WTC11 (cell line): ENCODE data around the gene CSNK2B. TPM values are rescaled to one million over a fixed set of nuclear protein-coding genes. Genes with fewer than 3 reads are reported as not detected.

Experiments used
- ATF1 ChIP-seq: sonication (generic); formaldehyde crosslinking; IDR thresholded peaks from 2 replicates; pipeline ENCODE4 v1.8.1; 2023; ENCODE audit warnings: mild to moderate bottlenecking, moderate library complexity, missing genetic modification reagents
- CTCF ChIP-seq: fragments of 200-600 bp; IDR thresholded peaks from 2 replicates; pipeline ENCODE4 v1.8.0; 2022; ENCODE audit warnings: antibody characterized with exemption
- E2F5 ChIP-seq: sonication (generic); formaldehyde crosslinking; IDR thresholded peaks from 2 replicates; pipeline ENCODE4 v1.8.1; 2022; ENCODE audit warnings: mild to moderate bottlenecking, moderate library complexity, missing genetic modification reagents
- FOXJ3 ChIP-seq: sonication (generic); formaldehyde crosslinking; IDR thresholded peaks from 2 replicates; pipeline ENCODE4 v1.9.0; 2021; ENCODE audit warnings: missing genetic modification reagents, mild to moderate bottlenecking, borderline replicate concordance
- FOXP4 ChIP-seq: sonication (generic); formaldehyde crosslinking; IDR thresholded peaks from 2 replicates; pipeline ENCODE4 v1.8.0; 2022; ENCODE audit warnings: mild to moderate bottlenecking, missing genetic modification reagents
- GABPB1 ChIP-seq: sonication (generic); formaldehyde crosslinking; IDR thresholded peaks from 2 replicates; pipeline ENCODE4 v1.8.1; 2023; ENCODE audit warnings: mild to moderate bottlenecking, missing genetic modification reagents
- GTF2I ChIP-seq: fragments of 250-450 bp; sonication (Bioruptor Pico); conservative IDR thresholded peaks from 2 replicates; pipeline ENCODE4 v1.4.0; 2021; ENCODE audit warnings: mild to moderate bottlenecking
- IRF1 ChIP-seq: sonication (generic); formaldehyde crosslinking; IDR thresholded peaks from 2 replicates; pipeline ENCODE4 v1.8.0; 2023; ENCODE audit warnings: missing genetic modification reagents
- MLX ChIP-seq: sonication (generic); formaldehyde crosslinking; IDR thresholded peaks from 2 replicates; pipeline ENCODE4 v1.8.1; 2023; ENCODE audit warnings: mild to moderate bottlenecking, missing genetic modification reagents, moderate library complexity
- NR1H2 ChIP-seq: sonication (generic); formaldehyde crosslinking; IDR thresholded peaks from 2 replicates; pipeline ENCODE4 v1.9.0; 2021; ENCODE audit warnings: mild to moderate bottlenecking, moderate library complexity, missing genetic modification reagents
- NR3C1 ChIP-seq: sonication (generic); formaldehyde crosslinking; conservative IDR thresholded peaks from 2 replicates; pipeline ENCODE4 v1.8.1; 2023; ENCODE audit warnings: low read depth, mild to moderate bottlenecking, missing genetic modification reagents
- PRRX2 ChIP-seq: fragments of 250-450 bp; sonication (Bioruptor Pico); IDR thresholded peaks from 2 replicates; pipeline ENCODE4 v1.8.0; 2021; ENCODE audit warnings: mild to moderate bottlenecking
- RELA ChIP-seq: sonication (generic); formaldehyde crosslinking; IDR thresholded peaks from 2 replicates; pipeline ENCODE4 v1.8.1; 2022; ENCODE audit warnings: missing genetic modification reagents, mild to moderate bottlenecking, borderline replicate concordance
- SMAD3 ChIP-seq: sonication (generic); formaldehyde crosslinking; IDR thresholded peaks from 2 replicates; pipeline ENCODE4 v1.8.0; 2022; ENCODE audit warnings: missing genetic modification reagents, mild to moderate bottlenecking, borderline replicate concordance
- SOX15 ChIP-seq: fragments of 250-450 bp; sonication (Bioruptor Pico); IDR thresholded peaks from 2 replicates; pipeline ENCODE4 v1.9.0; 2021; ENCODE audit warnings: mild to moderate bottlenecking
- TCF7 ChIP-seq: sonication (generic); formaldehyde crosslinking; IDR thresholded peaks from 2 replicates; pipeline ENCODE4 v1.8.0; 2022; ENCODE audit warnings: mild to moderate bottlenecking, low read depth, missing genetic modification reagents, moderate library complexity
- TEAD1 ChIP-seq: sonication (generic); formaldehyde crosslinking; IDR thresholded peaks from 2 replicates; pipeline ENCODE4 v1.8.0; 2022; ENCODE audit warnings: mild to moderate bottlenecking, missing genetic modification reagents
- ZNF121 ChIP-seq: sonication (generic); formaldehyde crosslinking; IDR thresholded peaks from 2 replicates; pipeline ENCODE4 v1.8.0; 2023; ENCODE audit warnings: missing genetic modification reagents
- ZNF232 ChIP-seq: sonication (generic); formaldehyde crosslinking; IDR thresholded peaks from 2 replicates; pipeline ENCODE4 v1.8.0; 2022; ENCODE audit warnings: mild to moderate bottlenecking, missing genetic modification reagents
- ZNF263 ChIP-seq: sonication (generic); formaldehyde crosslinking; IDR thresholded peaks from 2 replicates; pipeline ENCODE4 v1.8.1; 2022; ENCODE audit warnings: low read depth, mild to moderate bottlenecking, moderate library complexity, missing genetic modification reagents
- ZNF423 ChIP-seq: fragments of 250-450 bp; sonication (Bioruptor Pico); IDR thresholded peaks from 2 replicates; pipeline ENCODE4 v2.1.2; 2022; ENCODE audit warnings: mild to moderate bottlenecking, moderate library complexity
- total RNA-seq: library from RNA; stranded (reverse); gene quantifications from 3 replicates; pipeline ENCODE4 v1.2.3, GENCODE V29; 2021
- TF ChIP-seq, protein P1 (sequence below): fragments of 250-450 bp; sonication (Bioruptor Pico); IDR thresholded peaks from 2 replicates; pipeline ENCODE4 v1.9.0; 2021; ENCODE audit warnings: mild to moderate bottlenecking
- TF ChIP-seq, protein P2 (sequence below): sonication (generic); formaldehyde crosslinking; IDR thresholded peaks from 2 replicates; pipeline ENCODE4 v1.8.1; 2023; ENCODE audit warnings: mild to moderate bottlenecking, missing genetic modification reagents
- TF ChIP-seq, protein P3 (sequence below): sonication (generic); formaldehyde crosslinking; IDR thresholded peaks from 2 replicates; pipeline ENCODE4 v1.8.1; 2023; ENCODE audit warnings: mild to moderate bottlenecking, missing genetic modification reagents, moderate library complexity
- TF ChIP-seq, protein P4 (sequence below): fragments of 250-450 bp; sonication (Bioruptor Pico); IDR thresholded peaks from 2 replicates; pipeline ENCODE4 v2.1.2; 2022; ENCODE audit warnings: mild to moderate bottlenecking, moderate library complexity

CSNK2B gene
- total RNA-seq, 1 experiment from 2014 or later: 183 TPM

GRCh38 chr6:31620586-31621319 is 45.1 kb upstream of the CSNK2B start, which contains the start of gene PRRC2A (continued):
- TF ChIP-seq, protein P1, sequence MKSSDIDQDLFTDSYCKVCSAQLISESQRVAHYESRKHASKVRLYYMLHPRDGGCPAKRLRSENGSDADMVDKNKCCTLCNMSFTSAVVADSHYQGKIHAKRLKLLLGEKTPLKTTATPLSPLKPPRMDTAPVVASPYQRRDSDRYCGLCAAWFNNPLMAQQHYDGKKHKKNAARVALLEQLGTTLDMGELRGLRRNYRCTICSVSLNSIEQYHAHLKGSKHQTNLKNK: no peak
- no peak for TF ChIP-seq ZNF423 (CRISPR knock-in tag)
- TF ChIP-seq, protein P2, sequence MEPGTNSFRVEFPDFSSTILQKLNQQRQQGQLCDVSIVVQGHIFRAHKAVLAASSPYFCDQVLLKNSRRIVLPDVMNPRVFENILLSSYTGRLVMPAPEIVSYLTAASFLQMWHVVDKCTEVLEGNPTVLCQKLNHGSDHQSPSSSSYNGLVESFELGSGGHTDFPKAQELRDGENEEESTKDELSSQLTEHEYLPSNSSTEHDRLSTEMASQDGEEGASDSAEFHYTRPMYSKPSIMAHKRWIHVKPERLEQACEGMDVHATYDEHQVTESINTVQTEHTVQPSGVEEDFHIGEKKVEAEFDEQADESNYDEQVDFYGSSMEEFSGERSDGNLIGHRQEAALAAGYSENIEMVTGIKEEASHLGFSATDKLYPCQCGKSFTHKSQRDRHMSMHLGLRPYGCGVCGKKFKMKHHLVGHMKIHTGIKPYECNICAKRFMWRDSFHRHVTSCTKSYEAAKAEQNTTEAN (CRISPR knock-in tag): peak; percentile 77; the same call in 1 of the 2 replicates
- 0 out of 2 replicates have a peak, but pooled peaks have one; percentile 49 for TF ChIP-seq TEAD1
- TF ChIP-seq, protein P3, sequence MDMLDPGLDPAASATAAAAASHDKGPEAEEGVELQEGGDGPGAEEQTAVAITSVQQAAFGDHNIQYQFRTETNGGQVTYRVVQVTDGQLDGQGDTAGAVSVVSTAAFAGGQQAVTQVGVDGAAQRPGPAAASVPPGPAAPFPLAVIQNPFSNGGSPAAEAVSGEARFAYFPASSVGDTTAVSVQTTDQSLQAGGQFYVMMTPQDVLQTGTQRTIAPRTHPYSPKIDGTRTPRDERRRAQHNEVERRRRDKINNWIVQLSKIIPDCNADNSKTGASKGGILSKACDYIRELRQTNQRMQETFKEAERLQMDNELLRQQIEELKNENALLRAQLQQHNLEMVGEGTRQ (CRISPR knock-in tag): no peak
- no peak for TF ChIP-seq NR3C1 (CRISPR knock-in tag)
- TF ChIP-seq ZNF263 (CRISPR knock-in tag): no peak
- TF ChIP-seq MLX (CRISPR knock-in tag): no peak
- TF ChIP-seq GABPB1 (CRISPR knock-in tag): no peak; the same call in 1 of the 2 replicates
- no peak for TF ChIP-seq ATF1 (CRISPR knock-in tag)
- TF ChIP-seq NR1H2 (CRISPR knock-in tag): no peak
- TF ChIP-seq, protein P4, sequence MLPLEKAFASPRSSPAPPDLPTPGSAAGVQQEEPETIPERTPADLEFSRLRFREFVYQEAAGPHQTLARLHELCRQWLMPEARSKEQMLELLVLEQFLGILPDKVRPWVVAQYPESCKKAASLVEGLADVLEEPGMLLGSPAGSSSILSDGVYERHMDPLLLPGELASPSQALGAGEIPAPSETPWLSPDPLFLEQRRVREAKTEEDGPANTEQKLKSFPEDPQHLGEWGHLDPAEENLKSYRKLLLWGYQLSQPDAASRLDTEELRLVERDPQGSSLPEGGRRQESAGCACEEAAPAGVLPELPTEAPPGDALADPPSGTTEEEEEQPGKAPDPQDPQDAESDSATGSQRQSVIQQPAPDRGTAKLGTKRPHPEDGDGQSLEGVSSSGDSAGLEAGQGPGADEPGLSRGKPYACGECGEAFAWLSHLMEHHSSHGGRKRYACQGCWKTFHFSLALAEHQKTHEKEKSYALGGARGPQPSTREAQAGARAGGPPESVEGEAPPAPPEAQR (CRISPR knock-in tag): no peak
- TF ChIP-seq FOXJ3 (CRISPR knock-in tag): no peak
- TF ChIP-seq SMAD3 (CRISPR knock-in tag): no peak
- TF ChIP-seq SOX15 (CRISPR knock-in tag): no peak
- TF ChIP-seq IRF1 (CRISPR knock-in tag): no peak
- TF ChIP-seq TCF7: no peak
- TF ChIP-seq FOXP4: no peak
- no peak for TF ChIP-seq CTCF
- TF ChIP-seq E2F5 (CRISPR knock-in tag): peak; percentile 17; the same call in 1 of the 2 replicates
- TF ChIP-seq GTF2I: no peak
- no peak for TF ChIP-seq ZNF121
- TF ChIP-seq PRRX2 (CRISPR knock-in tag): no peak; the same call in 1 of the 2 replicates
- no peak for TF ChIP-seq RELA (CRISPR knock-in tag)
- peak; percentile 62; the same call in 1 of the 2 replicates for TF ChIP-seq ZNF232
